Astrocyte (in vitro differentiated cells and primary cell): Measurements from ENCODE around the gene SPZ1.

ENCODE experiments used
- EZH2 ChIP-seq: IDR thresholded peaks from 2 replicates; pipeline ENCODE4 v1.6.1; 2012; ENCODE audit warnings: mild to moderate bottlenecking, low read length, inconsistent platforms; ENCODE audit not compliant: insufficient read depth
- TF ChIP-seq, protein P1 (sequence below): IDR thresholded peaks from 2 replicates; pipeline ENCODE4 v1.5.1; 2011; ENCODE audit warnings: low read depth, mild to moderate bottlenecking, inconsistent platforms, low read length, moderate library complexity; ENCODE audit not compliant: insufficient read depth

DNA sequence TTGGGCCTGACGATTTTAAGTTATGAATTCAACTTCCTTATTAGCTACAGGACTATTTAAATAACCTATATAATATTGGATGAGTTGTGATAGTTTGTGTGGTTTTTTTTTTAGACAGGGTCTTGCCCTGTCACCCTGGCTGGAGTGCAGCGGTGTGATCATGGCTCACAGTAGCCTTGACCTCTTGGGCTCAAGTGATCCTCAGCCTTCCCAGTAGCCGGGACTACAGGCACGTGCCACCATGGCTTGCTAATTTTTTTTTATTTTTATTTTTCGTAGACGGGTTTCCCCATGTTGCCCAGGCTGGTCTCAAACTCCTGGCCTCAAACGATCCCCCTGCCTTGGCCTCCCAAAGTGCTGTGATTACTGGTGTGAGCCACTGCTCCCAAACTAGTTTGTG is 17.6 kb downstream of the SPZ1 start:
- TF ChIP-seq, protein P1, sequence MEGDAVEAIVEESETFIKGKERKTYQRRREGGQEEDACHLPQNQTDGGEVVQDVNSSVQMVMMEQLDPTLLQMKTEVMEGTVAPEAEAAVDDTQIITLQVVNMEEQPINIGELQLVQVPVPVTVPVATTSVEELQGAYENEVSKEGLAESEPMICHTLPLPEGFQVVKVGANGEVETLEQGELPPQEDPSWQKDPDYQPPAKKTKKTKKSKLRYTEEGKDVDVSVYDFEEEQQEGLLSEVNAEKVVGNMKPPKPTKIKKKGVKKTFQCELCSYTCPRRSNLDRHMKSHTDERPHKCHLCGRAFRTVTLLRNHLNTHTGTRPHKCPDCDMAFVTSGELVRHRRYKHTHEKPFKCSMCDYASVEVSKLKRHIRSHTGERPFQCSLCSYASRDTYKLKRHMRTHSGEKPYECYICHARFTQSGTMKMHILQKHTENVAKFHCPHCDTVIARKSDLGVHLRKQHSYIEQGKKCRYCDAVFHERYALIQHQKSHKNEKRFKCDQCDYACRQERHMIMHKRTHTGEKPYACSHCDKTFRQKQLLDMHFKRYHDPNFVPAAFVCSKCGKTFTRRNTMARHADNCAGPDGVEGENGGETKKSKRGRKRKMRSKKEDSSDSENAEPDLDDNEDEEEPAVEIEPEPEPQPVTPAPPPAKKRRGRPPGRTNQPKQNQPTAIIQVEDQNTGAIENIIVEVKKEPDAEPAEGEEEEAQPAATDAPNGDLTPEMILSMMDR = no peak
- no peak for TF ChIP-seq EZH2
